ENCODE data around the gene DPH2.

The DPH2 gene

DNA sequence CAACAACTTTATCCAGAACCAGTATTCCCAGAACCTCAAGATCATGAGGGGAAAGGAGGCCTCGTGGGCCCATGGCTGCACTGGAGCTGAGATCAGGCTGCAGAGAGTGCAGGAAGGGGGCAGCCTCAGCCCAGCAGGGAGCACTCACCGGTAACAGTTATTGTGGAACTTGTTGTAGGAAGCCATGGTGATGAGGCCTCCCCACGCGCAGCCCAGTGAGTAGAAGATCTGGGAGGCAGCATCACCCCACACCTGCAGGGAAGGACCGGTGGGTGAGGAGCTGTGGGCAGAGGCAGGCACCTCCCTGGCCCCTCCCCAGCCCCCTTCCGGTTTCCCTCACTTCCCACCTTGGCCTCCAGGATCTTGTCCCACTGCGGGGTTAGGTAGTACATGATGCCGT lies 32.4 kb downstream of the DPH2 start:
- ATAC-seq (ENCODE audit: insufficient read depth, low read depth) (no peak), DNase-seq (no peak)
- no peaks in the 10 kb centered on the region for H3K27me3 ChIP-seq (ENCODE audit: insufficient read depth, low read length, poor library complexity)
- no peak overlapping the region for H3K9ac ChIP-seq (ENCODE audit: low read depth, low read length)
- TF ChIP-seq EZH2 (IDR thresholded peaks at IDR 0.05; ENCODE audit: borderline replicate concordance, low read depth, low read length, severe bottlenecking) = no peak
- TF ChIP-seq, protein P1, sequence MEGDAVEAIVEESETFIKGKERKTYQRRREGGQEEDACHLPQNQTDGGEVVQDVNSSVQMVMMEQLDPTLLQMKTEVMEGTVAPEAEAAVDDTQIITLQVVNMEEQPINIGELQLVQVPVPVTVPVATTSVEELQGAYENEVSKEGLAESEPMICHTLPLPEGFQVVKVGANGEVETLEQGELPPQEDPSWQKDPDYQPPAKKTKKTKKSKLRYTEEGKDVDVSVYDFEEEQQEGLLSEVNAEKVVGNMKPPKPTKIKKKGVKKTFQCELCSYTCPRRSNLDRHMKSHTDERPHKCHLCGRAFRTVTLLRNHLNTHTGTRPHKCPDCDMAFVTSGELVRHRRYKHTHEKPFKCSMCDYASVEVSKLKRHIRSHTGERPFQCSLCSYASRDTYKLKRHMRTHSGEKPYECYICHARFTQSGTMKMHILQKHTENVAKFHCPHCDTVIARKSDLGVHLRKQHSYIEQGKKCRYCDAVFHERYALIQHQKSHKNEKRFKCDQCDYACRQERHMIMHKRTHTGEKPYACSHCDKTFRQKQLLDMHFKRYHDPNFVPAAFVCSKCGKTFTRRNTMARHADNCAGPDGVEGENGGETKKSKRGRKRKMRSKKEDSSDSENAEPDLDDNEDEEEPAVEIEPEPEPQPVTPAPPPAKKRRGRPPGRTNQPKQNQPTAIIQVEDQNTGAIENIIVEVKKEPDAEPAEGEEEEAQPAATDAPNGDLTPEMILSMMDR (IDR thresholded peaks at IDR 0.05; ENCODE audit: borderline replicate concordance, extremely low read depth, low read length, poor library complexity, severe bottlenecking) = no peak
- H3K9me3 ChIP-seq (ENCODE audit: insufficient read depth, low read length, severe bottlenecking) = no peaks in the 10 kb centered on the region
- H3K4me2 ChIP-seq (ENCODE audit: insufficient read depth, low read length) = no peak overlapping the region
- H2AFZ ChIP-seq (ENCODE audit: low read depth, low read length) = no peak overlapping the region
- no peak overlapping the region for H3K27ac ChIP-seq (ENCODE audit: low read length)
- no peak overlapping the region for H3K4me3 ChIP-seq (ENCODE audit: low read depth in 1 of 2, low read length in 2 of 2)
- no peaks in the 10 kb centered on the region for H3K4me1 ChIP-seq (ENCODE audit: insufficient read depth, low read length)
- H4K20me1 ChIP-seq (ENCODE audit: insufficient read depth, low read length) = no peaks in the 10 kb centered on the region; the same call in 1 of the 2 replicates
- H3K36me3 ChIP-seq (ENCODE audit: insufficient read depth, low read length) = no peaks in the 10 kb centered on the region
- H3K79me2 ChIP-seq (ENCODE audit: insufficient read depth, low read length) = no peaks in the 10 kb centered on the region

DNA sequence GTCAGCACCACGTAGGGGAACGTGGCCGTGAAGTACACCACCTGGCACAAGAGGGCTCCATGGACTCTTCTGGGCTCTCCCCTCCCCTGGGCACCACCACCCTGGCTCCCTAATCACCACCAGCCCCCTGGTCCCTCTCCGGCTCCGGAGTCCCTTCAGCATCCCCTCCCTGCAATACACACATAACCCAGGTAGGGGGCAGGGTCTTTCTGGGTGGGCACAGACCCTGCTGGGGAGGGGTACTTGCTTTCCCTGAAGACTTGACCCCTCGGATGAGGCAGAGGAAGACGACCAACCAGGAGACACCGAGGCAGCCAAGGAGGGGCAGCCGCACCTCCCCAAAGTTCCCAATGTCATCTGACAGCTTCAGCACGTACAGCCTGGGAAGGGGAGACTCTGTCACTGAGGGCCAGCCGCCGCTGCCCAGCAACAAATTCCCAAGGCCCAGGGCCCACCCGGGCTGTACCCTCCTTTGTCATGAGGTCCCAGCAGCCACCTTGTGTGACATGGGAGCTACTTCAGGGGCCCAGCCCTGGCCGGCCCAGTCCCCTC lies 32.9 kb downstream of the DPH2 start:
- Histone ChIP-seq H3K4me3 (ENCODE audit: low read depth in 1 of 2, low read length in 2 of 2) (no peak overlapping the region), H3K4me2 (ENCODE audit: insufficient read depth, low read length) (no peak overlapping the region), H3K4me1 (ENCODE audit: insufficient read depth, low read length) (no peaks in the 10 kb centered on the region), H3K79me2 (ENCODE audit: insufficient read depth, low read length) (no peaks in the 10 kb centered on the region), H3K9me3 (ENCODE audit: insufficient read depth, low read length, severe bottlenecking) (no peaks in the 10 kb centered on the region), H2AFZ (ENCODE audit: low read depth, low read length) (no peak overlapping the region), H3K36me3 (ENCODE audit: insufficient read depth, low read length) (no peaks in the 10 kb centered on the region), H3K9ac (ENCODE audit: low read depth, low read length) (no peak overlapping the region), H4K20me1 (ENCODE audit: insufficient read depth, low read length) (no peaks in the 10 kb centered on the region; the same call in 1 of the 2 replicates), H3K27ac (ENCODE audit: low read length) (no peak overlapping the region), H3K27me3 (ENCODE audit: insufficient read depth, low read length, poor library complexity) (no peaks in the 10 kb centered on the region)
- DNase-seq (no peak), ATAC-seq (ENCODE audit: insufficient read depth, low read depth) (no peak)
- TF ChIP-seq EZH2 (IDR thresholded peaks at IDR 0.05; ENCODE audit: borderline replicate concordance, low read depth, low read length, severe bottlenecking) = no peak
- TF ChIP-seq, protein P1 (IDR thresholded peaks at IDR 0.05; ENCODE audit: borderline replicate concordance, extremely low read depth, low read length, poor library complexity, severe bottlenecking) = peak; percentile 40

DNA sequence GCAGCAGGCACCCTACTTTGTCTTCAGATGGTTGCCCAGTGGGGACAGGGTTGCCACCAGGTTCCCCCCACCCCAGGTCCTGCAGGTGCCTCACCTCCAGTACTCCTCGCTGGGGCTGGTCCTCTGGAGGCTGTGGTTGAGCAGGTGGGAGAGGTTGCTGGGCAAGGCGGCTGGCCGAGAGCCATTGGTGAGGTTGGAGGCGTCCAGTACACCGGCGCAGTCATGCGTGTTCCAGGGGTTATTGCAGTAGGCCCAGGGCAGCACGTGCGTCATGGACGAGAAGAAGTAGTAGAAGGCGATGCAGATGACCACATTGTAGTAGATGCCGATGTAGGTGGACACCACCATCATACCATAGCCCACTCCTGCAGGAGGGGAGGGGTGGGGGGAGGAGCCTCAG lies 38.4 kb downstream of the DPH2 start:
- H3K9ac ChIP-seq (ENCODE audit: low read depth, low read length) = no peak overlapping the region
- ATAC-seq (ENCODE audit: insufficient read depth, low read depth) = no peak
- no peaks in the 10 kb centered on the region for H4K20me1 ChIP-seq (ENCODE audit: insufficient read depth, low read length)
- no peak overlapping the region for H3K4me2 ChIP-seq (ENCODE audit: insufficient read depth, low read length)
- TF ChIP-seq EZH2 (IDR thresholded peaks at IDR 0.05; ENCODE audit: borderline replicate concordance, low read depth, low read length, severe bottlenecking) = no peak
- TF ChIP-seq, protein P1 (IDR thresholded peaks at IDR 0.05; ENCODE audit: borderline replicate concordance, extremely low read depth, low read length, poor library complexity, severe bottlenecking) = no peak
- no peaks in the 10 kb centered on the region for H3K36me3 ChIP-seq (ENCODE audit: insufficient read depth, low read length)
- H3K4me3 ChIP-seq (ENCODE audit: low read depth in 1 of 2, low read length in 2 of 2) = no peak overlapping the region
- H3K79me2 ChIP-seq (ENCODE audit: insufficient read depth, low read length) = no peaks in the 10 kb centered on the region
- H3K27ac ChIP-seq (ENCODE audit: low read length) = no peak overlapping the region
- no peaks in the 10 kb centered on the region for H3K9me3 ChIP-seq (ENCODE audit: insufficient read depth, low read length, severe bottlenecking)
- H3K27me3 ChIP-seq (ENCODE audit: insufficient read depth, low read length, poor library complexity) = no peaks in the 10 kb centered on the region
- H2AFZ ChIP-seq (ENCODE audit: low read depth, low read length) = no peak overlapping the region
- H3K4me1 ChIP-seq (ENCODE audit: insufficient read depth, low read length) = no peaks in the 10 kb centered on the region
- no peak for DNase-seq

All from DND-41 (cell line).